Stimulated activated naive CD8-positive, alpha-beta T cell treated with anti-CD3 and anti-CD28 coated beads, Interleukin-15, amount 100 ng/mL, for 72 hours (primary cell): ENCODE measurements around the gene TAOK1.
"Not testable (repeated sequence)": the region's sequence is repeated elsewhere in the genome, so short reads cannot be mapped to it uniquely, and the experiment has no call there.

Experiments
- ATAC-seq: fragments of 150-1000 bp; cut with Tn5 transposase; 2 replicates; pipeline ENCODE4 v1.10.0; 2021; ENCODE audit warnings: mild to moderate bottlenecking, moderate library complexity
- DNase-seq, 2 donors: peaks; one replicate each; pipeline ENCODE4 v3.0.0; 2021 to 2022
- H3K27ac Mint-ChIP-seq, 2 donors: one replicate each; pipeline ENCODE4 v1.8.0; 2022; ENCODE audit warnings: mild to moderate bottlenecking in 2 of 2, mixed read lengths in 2 of 2, moderate library complexity in 2 of 2
- H3K27me3 Mint-ChIP-seq: one replicate; pipeline ENCODE4 v1.8.0; 2022; ENCODE audit warnings: mixed read lengths
- H3K4me1 Mint-ChIP-seq: one replicate; pipeline ENCODE4 v1.8.0; 2022; ENCODE audit warnings: mild to moderate bottlenecking, mixed read lengths
- H3K4me3 Mint-ChIP-seq, 2 donors: one replicate each; pipeline ENCODE4 v1.8.0; 2022; ENCODE audit warnings: mild to moderate bottlenecking in 2 of 2, mixed read lengths in 2 of 2, moderate library complexity in 1 of 2
- H3K9me3 Mint-ChIP-seq, 2 donors: one replicate each; pipeline ENCODE4 v1.8.0; 2022; ENCODE audit warnings: mixed read lengths in 2 of 2

The TAOK1 gene

DNA sequence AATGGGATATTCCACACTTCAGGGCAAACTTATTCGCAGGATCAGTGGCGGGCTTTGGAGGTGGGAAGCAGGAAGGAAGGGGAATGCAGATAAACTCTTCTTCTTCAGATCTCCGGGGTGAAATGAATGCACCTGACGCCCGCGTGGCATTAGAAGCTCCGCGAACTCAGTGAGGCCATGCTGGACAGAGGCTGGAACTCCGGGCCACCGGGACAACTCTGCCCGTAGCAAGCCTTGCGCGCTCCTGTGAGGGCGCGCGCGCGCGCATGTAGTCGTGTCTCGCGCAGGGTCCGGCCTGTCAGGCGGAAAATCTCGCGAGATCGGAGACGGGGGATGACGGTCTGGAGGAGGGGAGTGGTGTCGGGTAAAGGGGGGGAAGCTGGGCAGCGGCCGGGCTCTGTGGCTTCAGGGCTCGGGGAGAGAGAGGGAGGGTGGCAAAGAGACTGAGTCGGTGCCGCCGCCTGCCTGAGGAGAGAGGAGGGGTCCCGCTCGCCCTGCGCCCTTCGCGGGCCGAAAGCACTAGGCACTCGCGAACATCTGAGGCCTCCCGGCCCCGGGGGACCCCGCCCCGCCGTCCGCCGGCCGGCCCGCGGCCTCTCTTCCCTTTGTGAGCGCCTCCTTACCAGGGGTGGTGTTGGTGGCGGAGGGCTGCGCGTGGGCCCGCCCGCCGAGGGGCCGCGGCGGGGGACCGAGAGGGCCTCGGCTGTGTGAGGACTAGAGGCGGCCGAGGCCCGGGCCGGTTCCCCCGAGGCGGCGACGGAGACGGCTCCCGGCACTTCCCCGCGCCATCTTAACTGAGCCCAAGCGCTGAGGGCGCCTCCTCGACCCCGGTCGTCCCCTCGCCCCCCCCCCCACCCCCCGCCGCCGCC, at the start of gene TAOK1:
TSS of gene TAOK1 (plus strand) at position 382 of the 869 bp plus-strand sequence. CDS start 61,186 bp downstream, outside the sequence.
- peaks cover 57% of the 10 kb centered on the region for H3K4me1 Mint-ChIP-seq
- H3K27me3 Mint-ChIP-seq, result no peaks in the 10 kb centered on the region
- peak; percentile 97 for ATAC-seq
- H3K9me3 Mint-ChIP-seq, result no peaks in the 10 kb centered on the region
- peak within 1 kb of the TSS; percentile 98 to 99 for H3K27ac Mint-ChIP-seq
- peak; percentile 97 to 98 for DNase-seq
- H3K4me3 Mint-ChIP-seq, result peak within 1 kb of the TSS; percentile 97

- no peaks in the 10 kb centered on the region for H3K27me3 Mint-ChIP-seq
- ATAC-seq (no peak), DNase-seq (no peak)
- H3K4me1 Mint-ChIP-seq, result no peaks in the 10 kb centered on the region
- no peak overlapping the region for H3K4me3 Mint-ChIP-seq
- no peaks in the 10 kb centered on the region for H3K9me3 Mint-ChIP-seq
- peak overlapping the region in 1 of 2 donors; percentile 8 for H3K27ac Mint-ChIP-seq
Measured at GRCh38 chr17:29341726-29342125, 48.4 kb upstream of the TAOK1 start.

DNA sequence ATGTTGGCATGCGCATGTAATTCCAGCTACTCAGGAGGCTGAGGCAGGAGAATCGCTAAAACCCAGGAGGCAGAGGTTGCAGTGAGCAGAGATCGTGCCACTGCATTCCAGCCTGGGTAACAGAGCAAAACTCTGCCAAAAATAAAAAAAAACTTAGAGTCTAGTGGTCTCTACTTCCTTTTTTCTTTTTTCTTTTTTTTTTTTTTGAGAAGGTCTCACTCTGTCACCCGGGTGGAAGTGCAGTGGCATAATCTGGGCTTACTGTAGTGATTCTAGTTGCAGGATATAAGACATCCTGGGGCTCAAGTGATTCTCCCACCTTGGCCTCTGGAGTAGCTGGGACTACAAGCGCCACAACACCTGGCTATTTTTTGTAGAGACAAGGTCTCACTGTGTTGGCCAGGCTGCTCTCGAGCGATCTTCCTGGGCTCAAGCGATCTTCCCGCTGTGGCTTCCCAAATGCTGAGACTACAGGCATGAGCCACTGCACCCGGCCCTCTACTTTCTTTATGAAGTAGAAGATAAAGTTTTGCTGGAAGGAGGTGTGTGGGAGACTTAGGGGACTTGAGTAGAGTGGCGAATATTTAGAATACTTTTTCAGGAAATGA, 47.9 kb upstream of the TAOK1 start:
- Mint-ChIP-seq H3K27me3 (no peaks in the 10 kb centered on the region), H3K27ac (no peak overlapping the region), H3K4me1 (no peaks in the 10 kb centered on the region), H3K4me3 (no peak overlapping the region), H3K9me3 (no peaks in the 10 kb centered on the region)
- no peak for DNase-seq
- no peak for ATAC-seq

- no peaks in the 10 kb centered on the region for H3K27me3 Mint-ChIP-seq
- H3K27ac Mint-ChIP-seq, result no peak overlapping the region
- H3K4me3 Mint-ChIP-seq, result no peak overlapping the region
- no peaks in the 10 kb centered on the region for H3K4me1 Mint-ChIP-seq
- no peak for DNase-seq
- ATAC-seq, result no peak
- H3K9me3 Mint-ChIP-seq, result no peaks in the 10 kb centered on the region
Measured at GRCh38 chr17:29344201-29344856, 45.8 kb upstream of the TAOK1 start.

DNA sequence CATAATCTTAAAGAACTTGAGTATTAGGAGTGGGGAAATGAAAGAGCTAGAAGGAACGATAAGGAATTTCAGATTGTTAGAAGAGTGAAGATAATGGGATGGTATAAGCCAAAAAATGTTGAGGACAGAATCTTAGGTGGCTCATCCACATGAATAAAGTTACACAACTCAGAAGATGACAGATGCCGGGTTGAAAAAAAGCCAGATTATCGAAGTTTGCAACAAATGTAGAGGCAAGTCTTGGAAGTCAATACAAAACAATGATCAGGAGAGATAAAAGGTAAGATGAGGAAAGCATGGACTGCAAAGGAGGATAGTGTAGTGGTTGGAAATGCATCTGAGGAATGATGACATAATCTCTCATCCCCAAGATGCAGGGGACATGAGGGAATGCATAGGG, 45.1 kb upstream of the TAOK1 start:
- Mint-ChIP-seq H3K27ac (no peak overlapping the region), H3K4me1 (no peaks in the 10 kb centered on the region), H3K9me3 (no peaks in the 10 kb centered on the region), H3K4me3 (no peak overlapping the region), H3K27me3 (no peaks in the 10 kb centered on the region)
- ATAC-seq (no peak), DNase-seq (no peak)

DNA sequence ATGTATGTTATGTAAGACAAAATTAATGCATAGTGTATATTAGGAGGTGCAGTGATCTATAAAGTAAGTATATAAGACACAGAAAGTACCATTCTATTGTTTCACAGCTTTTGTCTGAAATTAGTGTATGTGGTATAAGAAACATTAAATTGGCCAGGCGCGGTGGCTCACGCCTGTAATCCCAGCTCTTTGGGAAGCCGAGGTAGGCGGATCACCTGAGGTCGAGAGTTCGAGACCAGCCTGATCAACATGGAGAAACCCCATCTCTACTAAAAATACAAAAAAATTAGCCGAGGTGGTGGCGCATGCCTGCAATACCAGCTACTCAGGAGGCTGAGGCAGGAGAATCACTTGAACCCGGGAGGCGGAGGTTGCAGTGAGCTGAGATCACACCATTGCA, 44.7 kb upstream of the TAOK1 start:
- H3K4me3 Mint-ChIP-seq, ATAC-seq, H3K9me3 Mint-ChIP-seq, H3K27ac Mint-ChIP-seq, H3K4me1 Mint-ChIP-seq, DNase-seq, H3K27me3 Mint-ChIP-seq: not testable (repeated sequence)

DNA sequence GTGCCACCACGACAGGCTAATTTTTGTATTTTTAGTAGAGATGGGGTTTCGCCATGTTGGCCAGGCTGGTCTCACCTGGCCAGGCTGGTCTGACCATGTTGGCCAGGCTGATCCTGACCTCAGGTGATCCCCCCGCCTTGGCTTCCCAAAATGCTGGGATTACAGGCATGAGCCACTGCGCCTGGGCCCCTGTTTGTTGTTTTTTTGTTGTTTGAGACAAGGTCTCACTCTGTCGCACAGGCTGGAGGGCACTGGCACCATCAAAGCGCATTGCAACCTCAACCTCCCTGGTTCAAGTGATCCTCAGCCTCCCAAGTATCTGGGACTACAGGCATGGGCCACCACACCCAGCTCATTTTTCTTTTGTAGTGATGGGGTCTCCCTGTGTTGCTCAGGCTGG, 43.7 kb upstream of the TAOK1 start:
- no peak for DNase-seq
- Mint-ChIP-seq H3K27me3 (no peaks in the 10 kb centered on the region), H3K27ac (no peak overlapping the region), H3K4me3 (no peak overlapping the region), H3K9me3 (no peaks in the 10 kb centered on the region), H3K4me1 (no peaks in the 10 kb centered on the region)
- no peak for ATAC-seq

GRCh38 chr17:29347831-29348629, 42.1 kb upstream of the TAOK1 start:
- H3K4me1 Mint-ChIP-seq, result no peaks in the 10 kb centered on the region
- no peaks in the 10 kb centered on the region for H3K27me3 Mint-ChIP-seq
- H3K4me3 Mint-ChIP-seq, result no peak overlapping the region
- ATAC-seq (no peak), DNase-seq (no peak)
- no peaks in the 10 kb centered on the region for H3K9me3 Mint-ChIP-seq
- no peak overlapping the region for H3K27ac Mint-ChIP-seq

GRCh38 chr17:29349409-29349808, 40.8 kb upstream of the TAOK1 start:
- H3K9me3 Mint-ChIP-seq, result no peaks in the 10 kb centered on the region
- no peaks in the 10 kb centered on the region for H3K27me3 Mint-ChIP-seq
- no peak overlapping the region for H3K27ac Mint-ChIP-seq
- H3K4me3 Mint-ChIP-seq, result no peak overlapping the region
- ATAC-seq (no peak), DNase-seq (no peak)
- no peaks in the 10 kb centered on the region for H3K4me1 Mint-ChIP-seq

DNA sequence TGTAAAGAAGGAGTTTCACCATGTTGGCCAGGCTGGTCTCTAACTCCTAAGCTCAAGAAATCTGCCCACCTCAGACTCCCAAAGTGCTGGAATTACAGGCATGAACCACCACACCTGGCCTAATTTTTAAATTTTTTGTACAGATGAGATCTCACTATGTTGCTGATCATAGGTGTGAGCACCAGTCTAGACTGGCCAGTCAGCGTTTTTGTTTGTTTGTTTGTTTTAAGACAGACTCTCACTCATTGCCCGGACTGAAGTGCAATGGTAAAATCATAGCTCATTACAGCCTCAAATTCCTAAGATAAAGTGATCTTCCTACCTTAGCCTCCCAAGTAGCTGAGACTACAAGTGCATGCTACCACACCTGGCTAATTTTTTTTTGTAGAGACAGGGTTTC, 38.0 kb upstream of the TAOK1 start:
- Mint-ChIP-seq H3K4me1 (no peaks in the 10 kb centered on the region), H3K27ac (no peak overlapping the region), H3K9me3 (no peaks in the 10 kb centered on the region), H3K4me3 (no peak overlapping the region), H3K27me3 (no peaks in the 10 kb centered on the region)
- no peak for ATAC-seq
- DNase-seq, result no peak

DNA sequence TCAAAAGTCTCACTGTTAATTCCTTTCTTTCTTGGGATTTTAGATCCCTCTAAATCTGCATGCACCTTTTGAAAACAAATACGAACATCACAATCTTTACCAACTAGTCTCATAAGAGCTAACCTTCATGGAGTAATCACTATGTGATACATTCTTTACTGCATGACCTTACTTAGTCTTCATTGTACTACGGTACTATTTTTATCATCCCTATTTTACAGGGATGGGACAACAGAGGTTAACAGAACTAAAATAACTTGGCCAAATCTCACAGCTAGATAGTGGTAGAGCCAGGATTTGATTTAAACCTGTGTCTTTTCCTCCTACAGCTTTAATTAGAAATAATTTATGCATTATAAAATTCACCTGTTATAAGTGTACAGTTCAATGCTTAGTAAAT, 32.9 kb upstream of the TAOK1 start:
- ATAC-seq, result no peak
- peaks cover 11% of the 10 kb centered on the region for H3K4me1 Mint-ChIP-seq
- no peak overlapping the region for H3K4me3 Mint-ChIP-seq
- no peak overlapping the region for H3K27ac Mint-ChIP-seq
- H3K27me3 Mint-ChIP-seq, result no peaks in the 10 kb centered on the region
- H3K9me3 Mint-ChIP-seq, result no peaks in the 10 kb centered on the region
- DNase-seq, result no peak

DNA sequence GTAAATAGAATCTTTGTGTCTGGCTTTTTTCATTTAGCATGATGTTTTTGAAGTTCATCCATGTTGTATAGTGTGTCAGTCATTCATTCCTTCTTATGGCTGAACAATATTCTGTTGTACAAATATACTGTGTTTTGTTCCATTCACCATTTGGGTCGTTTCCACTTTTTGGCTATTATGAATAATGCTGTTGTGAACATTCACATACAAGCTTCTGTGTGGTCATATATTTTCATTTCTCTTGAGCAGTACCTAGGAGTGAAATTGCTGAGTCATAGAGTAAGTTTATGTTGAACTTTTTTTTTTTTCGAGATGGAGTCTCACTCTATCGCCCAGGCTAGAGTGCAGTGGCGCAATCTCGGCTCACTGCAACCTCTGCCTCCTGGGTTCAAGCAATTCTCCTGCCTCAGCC, 32.3 kb upstream of the TAOK1 start:
- Mint-ChIP-seq H3K27ac (no peak overlapping the region), H3K27me3 (no peaks in the 10 kb centered on the region), H3K9me3 (no peaks in the 10 kb centered on the region), H3K4me3 (no peak overlapping the region), H3K4me1 (peaks cover 11% of the 10 kb centered on the region)
- DNase-seq (no peak), ATAC-seq (no peak)

DNA sequence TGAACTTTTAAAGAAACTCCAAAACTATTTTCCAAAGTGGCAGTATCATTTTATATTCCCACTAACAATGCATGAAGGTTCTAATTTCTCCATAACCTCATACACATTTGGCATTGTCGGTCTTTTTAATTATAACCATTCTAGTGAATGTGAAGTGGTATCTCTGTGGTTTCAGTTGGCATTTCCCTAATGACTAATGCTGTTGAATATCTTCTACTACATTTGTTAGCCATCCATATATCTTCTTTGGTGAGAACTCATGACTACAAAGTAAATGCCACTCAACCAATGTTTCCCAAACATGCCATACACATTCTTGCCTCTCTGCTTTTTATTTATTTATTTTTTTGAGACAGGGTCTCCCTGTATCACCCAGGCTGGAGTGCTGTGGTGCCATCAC, 31.7 kb upstream of the TAOK1 start:
- DNase-seq (no peak), ATAC-seq (no peak)
- H3K27ac Mint-ChIP-seq, result no peak overlapping the region
- no peak overlapping the region for H3K4me3 Mint-ChIP-seq
- H3K4me1 Mint-ChIP-seq, result peaks cover 11% of the 10 kb centered on the region
- no peaks in the 10 kb centered on the region for H3K9me3 Mint-ChIP-seq
- H3K27me3 Mint-ChIP-seq, result no peaks in the 10 kb centered on the region

DNA sequence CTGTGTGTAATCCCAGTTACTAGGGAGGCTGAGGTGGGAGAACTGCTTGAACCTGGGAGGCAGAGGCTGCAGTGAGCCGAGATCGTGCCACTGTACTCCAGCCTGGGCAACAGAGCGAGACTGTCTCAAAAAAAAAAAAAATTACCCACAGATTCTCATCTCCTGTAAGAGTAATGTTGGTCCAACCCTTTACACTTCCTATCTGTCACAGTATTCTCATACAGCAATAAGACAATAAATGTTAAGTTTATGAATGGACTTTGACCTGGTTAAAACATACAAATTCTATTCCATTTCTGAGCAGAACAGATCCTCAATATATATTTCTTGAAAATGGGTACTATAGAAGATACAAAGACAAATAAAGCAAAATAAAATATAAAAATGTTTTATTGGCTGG, 30.4 kb upstream of the TAOK1 start:
- ATAC-seq (no peak), DNase-seq (no peak)
- no peaks in the 10 kb centered on the region for H3K27me3 Mint-ChIP-seq
- H3K4me3 Mint-ChIP-seq, result no peak overlapping the region
- no peaks in the 10 kb centered on the region for H3K9me3 Mint-ChIP-seq
- H3K4me1 Mint-ChIP-seq, result peaks cover 11% of the 10 kb centered on the region
- no peak overlapping the region for H3K27ac Mint-ChIP-seq

DNA sequence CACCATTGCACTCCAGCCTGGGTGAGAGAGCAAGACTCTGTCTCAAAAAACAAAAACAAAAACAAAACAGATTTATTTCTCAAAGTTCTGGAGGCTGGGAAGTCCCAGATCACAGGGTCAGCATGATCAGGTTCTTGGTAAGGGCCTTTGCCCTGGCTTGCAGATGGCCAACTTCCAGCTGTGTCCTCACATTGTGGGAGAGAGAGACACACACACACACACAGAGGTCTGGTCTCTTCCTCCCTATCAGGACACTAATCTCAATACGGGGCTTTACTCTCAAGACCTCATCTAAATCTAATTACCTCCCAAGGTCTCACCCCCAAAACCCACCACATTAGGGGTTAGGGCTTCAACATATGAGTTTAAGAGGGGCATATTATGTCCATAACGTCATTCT, 26.4 kb upstream of the TAOK1 start:
- ATAC-seq, result no peak
- no peaks in the 10 kb centered on the region for H3K9me3 Mint-ChIP-seq
- H3K27me3 Mint-ChIP-seq, result no peaks in the 10 kb centered on the region
- H3K27ac Mint-ChIP-seq, result no peak overlapping the region
- peaks cover 1% of the 10 kb centered on the region for H3K4me1 Mint-ChIP-seq
- H3K4me3 Mint-ChIP-seq, result no peak overlapping the region
- DNase-seq, result no peak
